ENCODE results near the gene MYL11.
"Not testable (repeated sequence)": the region's sequence is repeated elsewhere in the genome, so short reads cannot be mapped to it uniquely, and the experiment has no call there.

Gene MYL11

GRCh38 chr16:30340621-30341020 lies 34.0 kb upstream of the MYL11 start:
- TF ChIP-seq CTCF (IDR thresholded peaks at IDR 0.05): no peak

GRCh38 chr16:30341971-30342370 lies 32.6 kb upstream of the MYL11 start:
- not testable (repeated sequence) for H3K4me1 ChIP-seq (ENCODE audit: control insufficient read depth in 1 of 2, insufficient read depth in 1 of 2, low read depth in 1 of 2, low read length in 1 of 2); H3K27ac ChIP-seq; H3K9me3 ChIP-seq; H3K36me3 ChIP-seq; H3K27me3 ChIP-seq; H3K4me3 ChIP-seq (ENCODE audit: low read depth in 1 of 2, low read length in 1 of 2)

More at GRCh38 chr16:30340621-30341020, 34.0 kb upstream of the MYL11 start:
- Histone ChIP-seq H3K27ac (no peak overlapping the region), H3K4me3 (ENCODE audit: low read depth in 1 of 2, low read length in 1 of 2) (no peak overlapping the region), H3K4me1 (ENCODE audit: control insufficient read depth in 1 of 2, insufficient read depth in 1 of 2, low read depth in 1 of 2, low read length in 1 of 2) (peaks cover 5% of the 10 kb centered on the region in 2 experiments), H3K36me3 (no peaks in the 10 kb centered on the region), H3K27me3 (no peaks in the 10 kb centered on the region), H3K9me3 (no peaks in the 10 kb centered on the region)

GRCh38 chr16:30342751-30343490 lies 31.7 kb upstream of the MYL11 start:
- H3K36me3 ChIP-seq: no peaks in the 10 kb centered on the region
- H3K9me3 ChIP-seq: no peaks in the 10 kb centered on the region
- no peaks in the 10 kb centered on the region for H3K4me1 ChIP-seq (ENCODE audit: control insufficient read depth in 1 of 2, insufficient read depth in 1 of 2, low read depth in 1 of 2, low read length in 1 of 2)
- H3K27ac ChIP-seq: no peak overlapping the region
- no peaks in the 10 kb centered on the region for H3K27me3 ChIP-seq
- H3K4me3 ChIP-seq (ENCODE audit: low read depth in 1 of 2, low read length in 1 of 2): no peak overlapping the region
- TF ChIP-seq CTCF (IDR thresholded peaks at IDR 0.05): no peak

GRCh38 chr16:30343491-30343820 lies 31.1 kb upstream of the MYL11 start:
- not testable (repeated sequence) for H3K27ac ChIP-seq; H3K4me1 ChIP-seq (ENCODE audit: control insufficient read depth in 1 of 2, insufficient read depth in 1 of 2, low read depth in 1 of 2, low read length in 1 of 2); H3K36me3 ChIP-seq; H3K27me3 ChIP-seq; H3K4me3 ChIP-seq (ENCODE audit: low read depth in 1 of 2, low read length in 1 of 2); H3K9me3 ChIP-seq

GRCh38 chr16:30346286-30346685 lies 28.3 kb upstream of the MYL11 start:
- no peaks in the 10 kb centered on the region for H3K4me1 ChIP-seq (ENCODE audit: control insufficient read depth in 1 of 2, insufficient read depth in 1 of 2, low read depth in 1 of 2, low read length in 1 of 2)

GRCh38 chr16:30348113-30348512 lies 26.5 kb upstream of the MYL11 start:
- TF ChIP-seq CTCF (IDR thresholded peaks at IDR 0.05): no peak
- no peaks in the 10 kb centered on the region for H3K27me3 ChIP-seq
- no peaks in the 10 kb centered on the region for H3K9me3 ChIP-seq
- peaks cover 35% of the 10 kb centered on the region for H3K36me3 ChIP-seq
- no peak overlapping the region for H3K27ac ChIP-seq
- H3K4me1 ChIP-seq (ENCODE audit: control insufficient read depth in 1 of 2, insufficient read depth in 1 of 2, low read depth in 1 of 2, low read length in 1 of 2): no peaks in the 10 kb centered on the region
- H3K4me3 ChIP-seq (ENCODE audit: low read depth in 1 of 2, low read length in 1 of 2): no peak overlapping the region

More at GRCh38 chr16:30346286-30346685, 28.3 kb upstream of the MYL11 start:
- Histone ChIP-seq H3K27me3 (no peaks in the 10 kb centered on the region), H3K27ac (no peak overlapping the region), H3K36me3 (peaks cover 17% of the 10 kb centered on the region), H3K4me3 (ENCODE audit: low read depth in 1 of 2, low read length in 1 of 2) (no peak overlapping the region), H3K9me3 (no peaks in the 10 kb centered on the region)
- TF ChIP-seq CTCF (IDR thresholded peaks at IDR 0.05): no peak
